ENCODE results near the gene IGSF22. TPM values are rescaled to one million over a fixed set of nuclear protein-coding genes. Genes with fewer than 3 reads are reported as not detected.

IGSF22 gene
- total RNA-seq, 1 experiment from 2014 or later = not detected

DNA sequence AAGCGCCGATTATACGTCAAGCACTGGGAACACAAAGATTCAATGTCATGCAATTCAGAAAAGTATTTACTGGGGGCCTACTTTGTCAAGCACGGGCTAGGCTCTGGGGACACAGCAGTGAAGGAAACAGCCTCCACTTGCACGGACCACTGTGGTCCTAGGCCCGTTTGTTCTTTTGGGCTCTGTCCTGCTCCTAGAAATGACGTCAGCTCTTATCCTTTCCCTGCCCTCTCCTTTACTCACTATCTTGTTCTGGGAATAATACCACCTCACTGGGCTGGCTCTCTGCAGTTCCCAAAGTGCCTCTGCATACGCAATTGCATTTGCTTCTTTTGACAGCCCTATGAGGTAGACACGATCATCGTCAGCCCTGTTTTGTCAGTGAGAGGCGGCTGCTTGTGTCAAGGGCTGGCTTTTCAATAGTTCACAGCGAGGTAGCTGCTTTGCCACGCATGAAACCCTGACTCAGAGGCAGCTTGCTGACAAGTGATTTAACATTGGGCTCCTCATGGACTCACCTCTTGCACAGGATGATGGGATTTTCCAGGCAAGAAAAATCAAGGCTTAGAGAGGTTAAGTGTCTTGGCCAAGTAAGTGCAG is 22.9 kb upstream of the IGSF22 start:
- CTCF ChIA-PET = interaction anchor here (1.1 kb wide), 2 partner anchors 13 to 16 kb away, joined by 3 to 8 read pairs; no protein-coding TSS in a partner anchor
- Mint-ChIP-seq H3K9me3 (ENCODE audit: low read depth, unreplicated experiment) (no peaks in the 10 kb centered on the region), H3K4me1 (ENCODE audit: low read depth, unreplicated experiment) (peaks cover 12% of the 10 kb centered on the region), H3K27me3 (ENCODE audit: unreplicated experiment) (no peaks in the 10 kb centered on the region), H3K4me3 (ENCODE audit: low read depth, unreplicated experiment) (no peak overlapping the region), H3K36me3 (ENCODE audit: insufficient read depth, unreplicated experiment) (no peaks in the 10 kb centered on the region), H3K27ac (ENCODE audit: unreplicated experiment) (no peak overlapping the region)
- TF ChIP-seq, protein P1, sequence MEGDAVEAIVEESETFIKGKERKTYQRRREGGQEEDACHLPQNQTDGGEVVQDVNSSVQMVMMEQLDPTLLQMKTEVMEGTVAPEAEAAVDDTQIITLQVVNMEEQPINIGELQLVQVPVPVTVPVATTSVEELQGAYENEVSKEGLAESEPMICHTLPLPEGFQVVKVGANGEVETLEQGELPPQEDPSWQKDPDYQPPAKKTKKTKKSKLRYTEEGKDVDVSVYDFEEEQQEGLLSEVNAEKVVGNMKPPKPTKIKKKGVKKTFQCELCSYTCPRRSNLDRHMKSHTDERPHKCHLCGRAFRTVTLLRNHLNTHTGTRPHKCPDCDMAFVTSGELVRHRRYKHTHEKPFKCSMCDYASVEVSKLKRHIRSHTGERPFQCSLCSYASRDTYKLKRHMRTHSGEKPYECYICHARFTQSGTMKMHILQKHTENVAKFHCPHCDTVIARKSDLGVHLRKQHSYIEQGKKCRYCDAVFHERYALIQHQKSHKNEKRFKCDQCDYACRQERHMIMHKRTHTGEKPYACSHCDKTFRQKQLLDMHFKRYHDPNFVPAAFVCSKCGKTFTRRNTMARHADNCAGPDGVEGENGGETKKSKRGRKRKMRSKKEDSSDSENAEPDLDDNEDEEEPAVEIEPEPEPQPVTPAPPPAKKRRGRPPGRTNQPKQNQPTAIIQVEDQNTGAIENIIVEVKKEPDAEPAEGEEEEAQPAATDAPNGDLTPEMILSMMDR (IDR thresholded peaks at IDR 0.05; ENCODE audit: unreplicated experiment) = no peak
- intact Hi-C loops (cut with micrococcal nuclease; ENCODE audit: unreplicated experiment) = no loop called here
- no peak for DNase-seq
- BruUV-seq (replicated peaks) = no TSS peak

DNA sequence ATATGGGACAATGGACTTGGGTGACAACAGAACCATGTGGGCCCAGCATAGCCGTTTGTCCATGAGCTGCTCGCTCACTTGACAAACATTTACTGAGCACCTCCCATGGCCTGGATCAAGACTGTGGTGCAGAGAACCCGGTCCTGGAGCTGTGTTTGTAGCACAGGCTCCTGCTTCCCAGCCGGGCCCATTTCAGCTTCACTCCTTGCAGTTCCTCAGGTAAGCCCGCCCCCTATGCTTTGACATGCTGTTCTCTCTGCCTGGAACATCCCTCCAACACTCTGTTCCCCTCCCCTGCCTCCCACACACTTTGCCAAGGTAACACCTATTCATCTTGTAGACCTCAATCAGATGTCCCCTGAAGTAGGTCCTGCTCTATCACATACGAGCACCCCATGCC is 19.3 kb upstream of the IGSF22 start:
- Mint-ChIP-seq H3K36me3 (ENCODE audit: insufficient read depth, unreplicated experiment) (no peaks in the 10 kb centered on the region), H3K27ac (ENCODE audit: unreplicated experiment) (no peak overlapping the region), H3K9me3 (ENCODE audit: low read depth, unreplicated experiment) (no peaks in the 10 kb centered on the region), H3K27me3 (ENCODE audit: unreplicated experiment) (peaks cover 9% of the 10 kb centered on the region), H3K4me1 (ENCODE audit: low read depth, unreplicated experiment) (peaks cover 7% of the 10 kb centered on the region), H3K4me3 (ENCODE audit: low read depth, unreplicated experiment) (no peak overlapping the region)
- CTCF ChIA-PET = no interaction called here
- TF ChIP-seq, protein P1 (IDR thresholded peaks at IDR 0.05; ENCODE audit: unreplicated experiment) = no peak
- intact Hi-C loops (cut with micrococcal nuclease; ENCODE audit: unreplicated experiment) = no loop called here
- DNase-seq = no peak
- BruUV-seq (replicated peaks) = no TSS peak

DNA sequence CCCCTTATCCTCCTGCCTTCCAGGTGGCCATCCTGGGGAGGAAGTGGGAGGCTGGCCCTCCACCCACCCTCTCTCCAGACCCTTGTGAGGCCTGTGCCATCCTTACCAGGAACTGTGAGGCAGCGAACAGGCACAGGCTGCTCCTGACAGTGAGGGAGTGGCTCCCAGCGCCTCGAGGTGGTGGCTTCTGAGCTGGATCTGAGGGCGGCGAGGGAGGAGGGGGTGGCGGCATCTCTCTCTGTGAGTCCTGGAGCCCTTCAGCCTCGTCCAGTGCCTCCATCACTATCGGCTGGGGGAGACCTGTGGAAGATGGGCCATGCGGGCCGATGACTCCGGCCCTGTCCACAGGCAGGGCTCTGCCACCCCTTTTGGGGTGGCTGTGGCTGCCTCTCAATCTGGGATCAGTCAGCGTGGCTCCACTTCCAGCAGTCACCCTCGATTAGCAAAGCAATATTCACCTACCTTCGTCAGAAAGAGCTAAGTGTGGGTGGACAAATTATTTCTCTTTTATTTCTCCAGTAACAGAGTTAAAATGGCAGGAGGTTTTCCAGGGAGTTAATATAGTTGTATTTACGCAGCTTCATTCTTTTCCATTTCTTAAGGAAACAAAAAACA is 18.0 kb upstream of the IGSF22 start:
- CTCF ChIA-PET = interaction anchor here (0.7 to 0.9 kb wide), 3 partner anchors 22 to 1035 kb away, joined by 3 to 6 read pairs (median 3); no protein-coding TSS in a partner anchor
- BruUV-seq (replicated peaks) = no TSS peak
- H3K4me3 Mint-ChIP-seq (ENCODE audit: low read depth, unreplicated experiment) = no peak overlapping the region

DNA sequence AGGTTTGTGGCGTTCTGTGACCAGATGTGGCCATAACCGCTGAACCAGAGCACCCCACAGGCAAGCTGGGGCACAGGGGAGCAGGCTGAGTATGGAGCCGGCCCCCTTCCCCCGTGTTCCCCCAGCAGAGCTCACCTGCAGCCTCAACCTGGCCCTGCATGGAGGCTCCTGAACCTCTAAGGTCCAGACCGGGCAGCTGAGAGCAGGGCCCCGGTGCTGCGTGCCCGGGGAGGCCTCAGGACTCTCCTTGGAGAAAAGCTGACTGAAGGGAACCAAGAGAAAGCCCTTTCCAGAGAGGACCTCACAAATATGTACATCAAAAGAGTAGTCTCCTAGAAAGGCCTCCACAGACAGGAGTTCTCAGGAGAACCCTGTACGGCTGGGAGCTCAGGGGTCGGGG is 17.4 kb upstream of the IGSF22 start:
- H3K27ac Mint-ChIP-seq (ENCODE audit: unreplicated experiment) = no peak overlapping the region
- BruUV-seq (replicated peaks) = no TSS peak
- intact Hi-C loops (cut with micrococcal nuclease; ENCODE audit: unreplicated experiment) = no loop called here
- CTCF ChIA-PET = interaction anchor here (0.9 kb wide), 1 partner anchor 22 kb away, joined by 3 read pairs; no protein-coding TSS in a partner anchor
- no peaks in the 10 kb centered on the region for H3K4me1 Mint-ChIP-seq (ENCODE audit: low read depth, unreplicated experiment)
- H3K27me3 Mint-ChIP-seq (ENCODE audit: unreplicated experiment) = peaks cover 28% of the 10 kb centered on the region
- H3K9me3 Mint-ChIP-seq (ENCODE audit: low read depth, unreplicated experiment) = no peaks in the 10 kb centered on the region
- TF ChIP-seq, protein P1 (IDR thresholded peaks at IDR 0.05; ENCODE audit: unreplicated experiment) = no peak
- H3K36me3 Mint-ChIP-seq (ENCODE audit: insufficient read depth, unreplicated experiment) = no peaks in the 10 kb centered on the region
- no peak overlapping the region for H3K4me3 Mint-ChIP-seq (ENCODE audit: low read depth, unreplicated experiment)
- no peak for DNase-seq

More for the DNA sequence above, 18.0 kb upstream of the IGSF22 start:
- H3K27me3 Mint-ChIP-seq (ENCODE audit: unreplicated experiment) = peaks cover 21% of the 10 kb centered on the region
- no peaks in the 10 kb centered on the region for H3K36me3 Mint-ChIP-seq (ENCODE audit: insufficient read depth, unreplicated experiment)
- intact Hi-C loops (cut with micrococcal nuclease; ENCODE audit: unreplicated experiment) = no loop called here
- H3K27ac Mint-ChIP-seq (ENCODE audit: unreplicated experiment) = no peak overlapping the region
- no peaks in the 10 kb centered on the region for H3K4me1 Mint-ChIP-seq (ENCODE audit: low read depth, unreplicated experiment)
- no peak for DNase-seq
- H3K9me3 Mint-ChIP-seq (ENCODE audit: low read depth, unreplicated experiment) = no peaks in the 10 kb centered on the region
- TF ChIP-seq, protein P1 (IDR thresholded peaks at IDR 0.05; ENCODE audit: unreplicated experiment) = no peak
